ENCODE results near the gene CCDC88A.

Gene CCDC88A

GRCh38 chr2:55314985-55315384 is 104.7 kb downstream of the CCDC88A start:
- no peak for TF ChIP-seq CTCF (IDR thresholded peaks at IDR 0.05; ENCODE audit: borderline replicate concordance, control extremely low read depth, extremely low read depth, insufficient read depth, missing control alignments)
- no peak for DNase-seq (ENCODE audit: low spot score)
- in situ Hi-C loops (cut with MboI; ENCODE audit: low sequenced_read_pairs, unreplicated experiment), result no loop called here

- no peak for TF ChIP-seq CTCF (IDR thresholded peaks at IDR 0.05; ENCODE audit: borderline replicate concordance, control extremely low read depth, extremely low read depth, insufficient read depth, missing control alignments)
- in situ Hi-C loops (cut with MboI; ENCODE audit: low sequenced_read_pairs, unreplicated experiment), result no loop called here
- DNase-seq (ENCODE audit: low spot score), result peak; percentile 57
These were observed 108.2 kb downstream of the CCDC88A start for GRCh38 chr2:55311444-55311870.

GRCh38 chr2:55309446-55309845 is 110.2 kb downstream of the CCDC88A start:
- DNase-seq (ENCODE audit: low spot score), result no peak
- TF ChIP-seq CTCF (IDR thresholded peaks at IDR 0.05; ENCODE audit: borderline replicate concordance, control extremely low read depth, extremely low read depth, insufficient read depth, missing control alignments), result no peak
- in situ Hi-C loops (cut with MboI; ENCODE audit: low sequenced_read_pairs, unreplicated experiment), result no loop called here

DNA sequence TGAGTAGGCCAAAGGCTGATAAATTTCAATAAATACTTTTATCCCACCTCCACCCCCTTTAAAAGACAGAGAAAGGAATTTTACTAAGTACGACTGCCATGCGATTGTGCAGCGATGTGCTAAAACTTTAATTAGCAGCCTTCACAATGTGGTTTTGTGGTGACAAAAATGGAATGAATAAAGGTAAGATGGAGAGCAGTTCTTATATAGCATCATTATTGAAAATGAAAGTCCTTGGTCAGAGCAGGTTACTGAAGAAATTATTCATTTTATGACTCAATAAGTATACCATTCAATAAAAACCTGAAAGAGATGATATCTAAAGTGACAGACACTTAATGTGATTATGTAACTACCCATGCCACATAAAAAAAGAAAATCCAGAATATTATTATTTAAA is 117.4 kb downstream of the CCDC88A start:
- in situ Hi-C loops (cut with MboI; ENCODE audit: low sequenced_read_pairs, unreplicated experiment), result no loop called here
- DNase-seq (ENCODE audit: low spot score), result peak; percentile 54
- TF ChIP-seq CTCF (IDR thresholded peaks at IDR 0.05; ENCODE audit: borderline replicate concordance, control extremely low read depth, extremely low read depth, insufficient read depth, missing control alignments), result no peak

- in situ Hi-C loops (cut with MboI; ENCODE audit: low sequenced_read_pairs, unreplicated experiment), result no loop called here
- no peak for DNase-seq (ENCODE audit: low spot score)
- no peak for TF ChIP-seq CTCF (IDR thresholded peaks at IDR 0.05; ENCODE audit: borderline replicate concordance, control extremely low read depth, extremely low read depth, insufficient read depth, missing control alignments)
These were observed 118.4 kb downstream of the CCDC88A start for GRCh38 chr2:55301277-55301676.

- peak; percentile 10 for DNase-seq (ENCODE audit: low spot score)
- TF ChIP-seq CTCF (IDR thresholded peaks at IDR 0.05; ENCODE audit: borderline replicate concordance, control extremely low read depth, extremely low read depth, insufficient read depth, missing control alignments), result no peak
- in situ Hi-C loops (cut with MboI; ENCODE audit: low sequenced_read_pairs, unreplicated experiment), result no loop called here
These were observed 123.3 kb downstream of the CCDC88A start for GRCh38 chr2:55296393-55296792.

DNA sequence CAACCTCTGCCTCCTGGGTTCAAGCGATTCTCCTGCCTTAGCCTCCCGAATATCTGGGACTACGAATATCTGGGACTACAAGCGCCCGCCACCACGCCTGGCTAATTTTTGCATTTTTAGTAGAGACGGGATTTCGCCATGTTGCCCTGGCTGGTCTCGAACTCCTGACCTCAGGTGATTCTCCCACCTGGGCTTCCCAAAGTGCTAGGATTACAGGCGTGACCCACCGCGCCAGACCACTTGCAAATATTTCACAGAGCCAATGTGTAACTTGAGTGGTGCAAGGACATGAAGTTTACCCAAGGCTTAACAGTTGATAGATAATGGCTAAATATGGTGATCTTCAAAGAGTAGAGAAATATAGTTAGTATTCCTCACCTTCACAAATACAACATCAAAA is 136.6 kb downstream of the CCDC88A start:
- DNase-seq (ENCODE audit: low spot score), result no peak
- no peak for TF ChIP-seq CTCF (IDR thresholded peaks at IDR 0.05; ENCODE audit: borderline replicate concordance, control extremely low read depth, extremely low read depth, insufficient read depth, missing control alignments)
- in situ Hi-C loops (cut with MboI; ENCODE audit: low sequenced_read_pairs, unreplicated experiment), result no loop called here
